Transverse colon (tissue), 4 donors: ENCODE results near the gene RIIAD1. TPM values are rescaled to one million over a fixed set of nuclear protein-coding genes. Genes with fewer than 3 reads are reported as not detected.

ENCODE experiments used
- DNase-seq: peaks from one replicate; pipeline ENCODE4 v3.0.0-alpha.2; 2019
- H3K27ac ChIP-seq, 4 donors: fragments of 200-600 bp; sonication (generic); 2 replicates each; pipeline ENCODE4 v1.5.1; 2016 to 2018; ENCODE audit warnings: inconsistent platforms in 4 of 4
- H3K27me3 ChIP-seq: fragments of 200-600 bp; sonication (generic); 2 replicates; pipeline ENCODE4 v1.5.1; 2017; ENCODE audit warnings: inconsistent platforms
- H3K36me3 ChIP-seq, 4 donors: fragments of 200-600 bp; sonication (generic); 2 replicates each; pipeline ENCODE4 v1.5.1; 2017 to 2019; ENCODE audit warnings: inconsistent platforms in 4 of 4
- H3K4me1 ChIP-seq, 4 donors: fragments of 200-600 bp; sonication (generic); 2 replicates each; pipeline ENCODE4 v1.5.1; 2017 to 2020; ENCODE audit warnings: inconsistent platforms in 4 of 4
- H3K4me3 ChIP-seq, 4 donors: fragments of 200-600 bp; sonication (generic); 1 replicate in 1 of 4; 2 replicates in 3 of 4; pipeline versions ENCODE4 v1.5.1 to v1.6.1; 2017 to 2019; ENCODE audit warnings: inconsistent platforms in 4 of 4
- H3K9me3 ChIP-seq, 2 donors: fragments of 200-600 bp; sonication (generic); 2 replicates each; pipeline ENCODE4 v1.5.1; 2017 to 2019; ENCODE audit warnings: inconsistent platforms in 2 of 2
- EP300 ChIP-seq: sonication (generic); formaldehyde crosslinking; IDR thresholded peaks from one replicate; pipeline ENCODE4 v1.6.1; 2017; ENCODE audit warnings: antibody characterized with exemption, low read depth
- POLR2A ChIP-seq: fragments of 450-650 bp; IDR thresholded peaks from one replicate; pipeline ENCODE4 v1.6.1; 2016; ENCODE audit warnings: antibody characterized with exemption, mild to moderate bottlenecking, moderate library complexity
- POLR2AphosphoS5 ChIP-seq, 3 donors: sonication (generic); formaldehyde crosslinking; IDR thresholded peaks; one replicate each; pipeline ENCODE4 v1.6.1; 2016; ENCODE audit warnings: antibody characterized with exemption in 3 of 3
- WGBS, 2 donors: methylation state at CpG; one replicate each; pipeline ENCODE4 v1.1.5; 2018; ENCODE audit warnings: low coverage in 1 of 2; 5-methylcytosine and 5-hydroxymethylcytosine counted together
- in situ Hi-C, 4 donors: fragments of 200-750 bp; cut with MboI; loops; one replicate each; pipeline versions ENCODE4 v1.15.0 to v1.15.1; 2017; ENCODE audit warnings: low sequenced_read_pairs in 3 of 4, low pct_ligation_motif_present in 1 of 4, low pct_unique_long_range_greater_than_20kb in 1 of 4
- intact Hi-C: fragments of 100-400 bp; cut with DNase I; formaldehyde crosslinking; loops from one replicate; pipeline ENCODE4 v1.15.1; 2023; ENCODE audit warnings: low total_unique reads
- total RNA-seq, 4 donors: library from RNA; depleted of rRNA; stranded (reverse); fragments of >200 nt; gene quantifications; one replicate each; pipeline ENCODE4 v1.1.0, GENCODE V29; 2016
- TF ChIP-seq, protein P1 (sequence below), 5 experiments: fragments of 200-600 bp in 3 of 5; fragments of 450-650 bp in 2 of 5; sonication (generic) in 3 of 5; IDR thresholded peaks; 1 replicate in 2 of 5; 2 replicates in 3 of 5; pipeline ENCODE4 v1.5.1; 2016 to 2017; ENCODE audit warnings: antibody characterized with exemption in 5 of 5, inconsistent platforms in 3 of 5, mild to moderate bottlenecking in 2 of 5, moderate library complexity in 1 of 5

The RIIAD1 gene
- total RNA-seq, 4 donors from 2014 or later = not detected

DNA sequence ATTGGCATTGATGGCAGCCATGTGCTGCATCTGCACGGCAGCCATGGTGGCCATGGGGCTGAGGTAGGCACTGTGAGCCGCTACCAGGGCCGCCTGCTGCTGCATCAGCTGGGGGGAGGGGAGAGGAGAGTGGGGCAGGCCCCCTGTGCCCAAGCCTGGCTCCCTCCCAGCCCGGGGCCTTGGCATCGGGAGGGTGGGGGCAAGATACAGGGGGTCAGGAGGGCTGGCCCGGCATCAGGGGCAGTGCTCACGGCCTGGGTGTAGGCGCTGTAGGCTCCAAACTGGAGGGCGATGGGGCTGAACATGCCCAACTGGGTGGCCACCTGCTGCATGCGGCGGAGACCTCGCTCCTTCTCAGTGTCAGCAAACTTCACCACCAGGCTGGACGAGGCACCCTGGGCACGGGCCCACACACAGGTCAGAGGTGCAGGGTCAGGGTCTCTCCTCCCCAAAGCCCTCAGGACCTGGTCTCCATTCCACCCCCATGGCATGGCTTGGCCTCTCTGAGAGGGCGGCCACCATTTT is 13.7 kb upstream of the RIIAD1 start:
- Histone ChIP-seq H3K27ac (no peak overlapping the region), H3K4me1 (peaks cover 5 to 20% (median 13%) of the 10 kb centered on the region in 4 donors), H3K4me3 (no peak overlapping the region), H3K9me3 (no peaks in the 10 kb centered on the region), H3K27me3 (no peaks in the 10 kb centered on the region), H3K36me3 (no peaks in the 10 kb centered on the region)
- TF ChIP-seq POLR2AphosphoS5 (IDR thresholded peaks at IDR 0.05) (no peak), POLR2A (no peak), EP300 (no peak)
- TF ChIP-seq, protein P1, sequence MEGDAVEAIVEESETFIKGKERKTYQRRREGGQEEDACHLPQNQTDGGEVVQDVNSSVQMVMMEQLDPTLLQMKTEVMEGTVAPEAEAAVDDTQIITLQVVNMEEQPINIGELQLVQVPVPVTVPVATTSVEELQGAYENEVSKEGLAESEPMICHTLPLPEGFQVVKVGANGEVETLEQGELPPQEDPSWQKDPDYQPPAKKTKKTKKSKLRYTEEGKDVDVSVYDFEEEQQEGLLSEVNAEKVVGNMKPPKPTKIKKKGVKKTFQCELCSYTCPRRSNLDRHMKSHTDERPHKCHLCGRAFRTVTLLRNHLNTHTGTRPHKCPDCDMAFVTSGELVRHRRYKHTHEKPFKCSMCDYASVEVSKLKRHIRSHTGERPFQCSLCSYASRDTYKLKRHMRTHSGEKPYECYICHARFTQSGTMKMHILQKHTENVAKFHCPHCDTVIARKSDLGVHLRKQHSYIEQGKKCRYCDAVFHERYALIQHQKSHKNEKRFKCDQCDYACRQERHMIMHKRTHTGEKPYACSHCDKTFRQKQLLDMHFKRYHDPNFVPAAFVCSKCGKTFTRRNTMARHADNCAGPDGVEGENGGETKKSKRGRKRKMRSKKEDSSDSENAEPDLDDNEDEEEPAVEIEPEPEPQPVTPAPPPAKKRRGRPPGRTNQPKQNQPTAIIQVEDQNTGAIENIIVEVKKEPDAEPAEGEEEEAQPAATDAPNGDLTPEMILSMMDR (IDR thresholded peaks at IDR 0.05) = no peak
- in situ Hi-C loops (no loop called here), intact Hi-C loops (no loop called here)
- WGBS, 2 donors = 93% methylated on average over 15 of the region's 15 CpGs; no CpG with 5 or more reads in 1 of the 2 donors
- no peak for DNase-seq

DNA sequence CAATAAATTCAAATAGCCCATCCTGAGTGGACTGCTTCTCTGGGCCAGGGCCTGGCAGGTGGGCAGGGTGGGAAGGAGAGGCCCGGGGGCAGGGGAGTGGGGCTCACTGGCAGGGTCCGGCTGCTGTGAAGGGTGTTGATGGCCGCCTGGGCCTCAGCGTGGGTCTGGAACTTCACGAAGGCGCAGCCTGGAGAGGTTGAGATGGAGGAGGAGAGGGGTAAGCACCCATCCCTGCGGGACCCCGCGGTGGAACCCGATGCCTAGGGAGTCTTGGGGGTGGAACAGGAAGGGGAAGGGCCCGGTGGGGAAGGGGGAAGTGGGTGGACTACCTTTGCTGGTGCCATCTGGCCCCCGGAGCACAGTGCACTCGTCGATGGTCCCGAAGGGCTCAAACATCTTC is 12.4 kb upstream of the RIIAD1 start:
- no peaks in the 10 kb centered on the region for H3K27me3 ChIP-seq
- in situ Hi-C loops = no loop called here
- no peak for TF ChIP-seq POLR2AphosphoS5 (IDR thresholded peaks at IDR 0.05)
- TF ChIP-seq, protein P1 (IDR thresholded peaks at IDR 0.05) = no peak
- no peak for TF ChIP-seq EP300
- TF ChIP-seq POLR2A = no peak
- H3K4me3 ChIP-seq = no peak overlapping the region
- DNase-seq = no peak
- no peak overlapping the region for H3K27ac ChIP-seq
- H3K36me3 ChIP-seq = no peaks in the 10 kb centered on the region
- WGBS, 2 donors = 83% methylated on average over 15 of the region's 15 CpGs; no CpG with 5 or more reads in 1 of the 2 donors
- H3K4me1 ChIP-seq = peaks cover 5 to 30% (median 23%) of the 10 kb centered on the region in 4 donors
- intact Hi-C loops = no loop called here
- no peaks in the 10 kb centered on the region for H3K9me3 ChIP-seq

DNA sequence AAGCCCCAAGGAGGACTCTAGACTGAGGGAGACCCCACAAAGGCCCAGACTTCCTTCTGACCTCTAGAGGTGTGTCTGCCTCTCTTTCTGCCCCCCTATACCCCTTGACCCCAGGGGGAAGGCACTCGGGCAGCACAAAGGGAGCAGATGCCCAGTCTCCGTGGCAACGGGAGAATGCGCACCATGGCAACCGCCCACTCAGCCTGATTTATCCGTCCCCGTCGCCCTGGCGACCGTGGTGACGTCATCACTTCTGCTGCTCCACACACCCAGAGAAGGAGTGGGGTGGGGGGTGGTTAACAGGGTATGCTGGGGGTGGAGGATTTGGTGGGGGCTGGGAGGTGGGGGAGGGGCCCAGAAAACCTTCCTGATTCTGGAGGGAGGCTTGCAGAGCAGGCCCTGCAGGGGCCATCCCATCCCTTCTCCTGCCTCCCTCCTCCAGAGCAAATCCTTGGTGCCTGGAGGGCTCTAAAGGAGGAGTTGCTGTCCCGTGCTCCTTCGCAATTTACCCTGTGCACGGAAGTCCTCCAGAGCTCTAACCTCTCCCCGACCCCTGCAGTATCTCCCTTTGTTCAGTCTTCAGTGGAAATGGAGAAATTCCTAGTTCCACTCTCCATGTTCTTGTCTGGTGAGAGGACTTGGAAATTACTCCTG is 11.0 kb upstream of the RIIAD1 start:
- H3K4me3 ChIP-seq = no peak overlapping the region
- H3K9me3 ChIP-seq = no peaks in the 10 kb centered on the region
- H3K27me3 ChIP-seq = no peaks in the 10 kb centered on the region
- in situ Hi-C loops (no loop called here), intact Hi-C loops (no loop called here)
- H3K4me1 ChIP-seq = peaks cover 5 to 31% (median 23%) of the 10 kb centered on the region in 4 donors
- DNase-seq = no peak
- 52 to 96% methylated on average over 4 to 15 of the region's 15 CpGs for WGBS, 2 donors
- no peaks in the 10 kb centered on the region for H3K36me3 ChIP-seq
- TF ChIP-seq EP300 (no peak), POLR2AphosphoS5 (IDR thresholded peaks at IDR 0.05) (no peak), POLR2A (no peak)
- TF ChIP-seq, protein P1 (IDR thresholded peaks at IDR 0.05) = no peak
- no peak overlapping the region for H3K27ac ChIP-seq

DNA sequence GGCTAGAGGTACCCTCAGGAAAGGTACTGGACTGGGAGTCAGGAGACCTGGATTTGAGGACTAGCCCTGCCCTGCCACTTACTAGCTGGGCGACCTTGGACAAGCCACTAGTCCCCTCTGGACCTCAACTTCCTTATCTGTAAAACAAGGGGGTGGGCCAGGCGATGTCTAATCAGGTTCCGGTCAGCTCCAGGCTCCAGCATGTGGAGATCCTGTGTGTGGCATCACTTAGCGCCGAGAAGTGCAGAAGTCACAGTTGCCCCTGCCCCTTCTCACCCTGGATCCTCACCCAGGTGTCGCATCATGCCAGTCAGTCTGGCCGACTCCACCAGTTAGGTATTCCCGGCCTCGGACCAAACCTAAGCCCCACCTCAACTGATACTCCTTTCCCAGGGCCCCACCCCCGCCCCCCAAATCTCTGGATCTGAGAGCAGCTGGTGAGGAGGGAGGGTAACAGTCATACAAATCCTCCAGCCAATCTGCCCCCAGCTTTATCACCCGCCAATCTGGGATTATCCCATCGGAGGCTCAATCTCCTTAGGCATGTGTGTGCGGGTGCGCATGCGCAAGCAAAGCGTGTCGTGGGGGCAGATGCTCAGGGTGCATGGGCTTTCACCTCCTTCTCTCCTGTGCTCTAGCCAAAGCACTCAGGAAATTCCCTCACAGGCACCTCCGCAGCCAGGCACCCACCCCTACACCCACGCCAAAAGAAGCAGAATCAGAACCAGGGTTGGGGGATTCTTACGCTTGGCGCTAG is 10.1 kb upstream of the RIIAD1 start:
- TF ChIP-seq EP300 (no peak), POLR2A (no peak), POLR2AphosphoS5 (IDR thresholded peaks at IDR 0.05) (no peak)
- TF ChIP-seq, protein P1 (IDR thresholded peaks at IDR 0.05) = no peak
- intact Hi-C loops (no loop called here), in situ Hi-C loops (no loop called here)
- peaks cover 4% of the 10 kb centered on the region for H3K27me3 ChIP-seq
- H3K4me3 ChIP-seq = no peak overlapping the region
- no peaks in the 10 kb centered on the region for H3K36me3 ChIP-seq
- H3K4me1 ChIP-seq = peaks cover 5 to 24% (median 18%) of the 10 kb centered on the region in 4 donors
- H3K27ac ChIP-seq = no peak overlapping the region
- no peaks in the 10 kb centered on the region for H3K9me3 ChIP-seq
- no peak for DNase-seq
- 88 to 89% methylated on average over 5 to 19 of the region's 21 CpGs for WGBS, 2 donors
